Vagina (tissue), 2 donors: ENCODE measurements around the gene EEF2KMT.
"Not testable (repeated sequence)": the region's sequence is repeated elsewhere in the genome, so short reads cannot be mapped to it uniquely, and the experiment has no call there.

ENCODE experiments used
- CTCF ChIP-seq, 3 experiments: fragments of 450-650 bp in 2 of 3; fragments of 200-600 bp in 1 of 3; sonication (generic) in 1 of 3; IDR thresholded peaks; one replicate each; pipeline ENCODE4 v1.5.1; 2017 to 2019; ENCODE audit warnings: antibody characterized with exemption in 3 of 3, mild to moderate bottlenecking in 2 of 3, moderate library complexity in 2 of 3
- POLR2AphosphoS5 ChIP-seq, 2 donors: sonication (generic); formaldehyde crosslinking; IDR thresholded peaks; one replicate each; pipeline ENCODE4 v1.9.0; 2017; ENCODE audit warnings: antibody characterized with exemption in 2 of 2, mild to moderate bottlenecking in 2 of 2, low read depth in 1 of 2; ENCODE audit not compliant: insufficient read depth in 1 of 2

- TF ChIP-seq POLR2AphosphoS5 (IDR thresholded peaks at IDR 0.05; ENCODE audit: insufficient read depth in 1 of 2, low read depth in 1 of 2); CTCF (IDR thresholded peaks at IDR 0.05): not testable (repeated sequence)
Observed at GRCh38 chr16:5099174-5099573, 1.6 kb upstream of the EEF2KMT start.
